Kidney glomerular epithelial cell (primary cell): Measurements from ENCODE around the gene CLIP2.
A peak's percentile ranks its signal among the peaks of the same experiment; 100 is the strongest.
"Not testable (repeated sequence)": the region's sequence is repeated elsewhere in the genome, so short reads cannot be mapped to it uniquely, and the experiment has no call there.

ENCODE experiments used
- DNase-seq: peaks from one replicate; lab custom pipeline; 2025; lab: John Stamatoyannopoulos, UW

Gene CLIP2

GRCh38 chr7:74332373-74333176, 43.4 kb downstream of the CLIP2 start:
- no peak for DNase-seq

- DNase-seq, result peak; percentile 36
These were observed 44.8 kb downstream of the CLIP2 start for GRCh38 chr7:74334030-74334429.

DNA sequence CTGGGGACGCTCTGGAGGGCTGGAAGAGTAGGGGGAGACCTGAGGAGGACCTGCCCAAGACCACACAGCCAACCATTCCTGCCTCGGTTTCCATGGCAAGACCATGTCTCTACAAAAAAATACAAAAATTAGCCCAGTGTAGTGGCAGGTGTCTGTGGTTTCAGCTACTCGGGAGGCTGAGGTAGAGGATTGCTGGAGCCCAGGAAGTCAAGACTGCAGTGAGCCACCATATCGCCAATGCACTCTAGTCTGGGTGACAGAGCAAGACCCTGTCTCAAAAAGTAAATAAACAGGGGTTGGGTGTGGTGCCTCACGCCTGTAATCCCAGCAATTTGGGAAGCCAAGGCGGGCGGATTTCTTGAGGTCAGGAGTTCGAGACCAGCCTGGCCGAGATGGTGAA, 48.7 kb downstream of the CLIP2 start:
- DNase-seq, result no peak

DNA sequence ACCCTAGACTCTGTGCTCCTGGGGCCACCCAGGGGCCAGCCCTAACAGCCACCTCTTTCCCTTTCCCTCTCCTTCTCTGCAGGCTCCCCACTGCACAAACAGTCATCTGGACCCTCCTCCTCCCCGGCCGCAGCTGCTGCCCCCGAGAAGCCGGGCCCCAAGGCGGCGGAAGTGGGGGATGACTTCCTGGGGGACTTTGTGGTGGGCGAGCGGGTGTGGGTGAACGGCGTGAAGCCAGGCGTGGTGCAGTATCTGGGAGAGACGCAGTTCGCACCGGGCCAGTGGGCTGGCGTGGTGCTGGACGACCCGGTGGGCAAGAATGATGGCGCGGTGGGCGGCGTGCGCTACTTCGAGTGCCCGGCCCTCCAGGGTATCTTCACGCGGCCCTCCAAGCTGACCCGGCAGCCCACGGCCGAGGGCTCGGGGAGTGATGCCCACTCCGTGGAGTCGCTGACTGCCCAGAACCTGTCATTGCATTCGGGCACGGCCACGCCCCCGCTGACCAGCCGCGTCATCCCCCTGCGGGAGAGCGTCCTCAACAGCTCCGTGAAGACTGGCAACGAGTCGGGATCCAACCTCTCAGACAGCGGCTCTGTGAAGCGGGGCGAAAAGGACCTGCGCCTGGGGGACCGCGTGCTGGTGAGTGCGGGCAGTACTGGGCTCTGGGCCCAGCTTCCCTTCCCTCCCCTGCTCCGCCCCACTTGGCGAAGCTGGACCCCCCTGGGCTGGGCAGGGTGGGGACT, 49.3 kb downstream of the CLIP2 start:
- no peak for DNase-seq

- DNase-seq, result not testable (repeated sequence)
These were observed 50.4 kb downstream of the CLIP2 start for GRCh38 chr7:74339648-74340047.

DNA sequence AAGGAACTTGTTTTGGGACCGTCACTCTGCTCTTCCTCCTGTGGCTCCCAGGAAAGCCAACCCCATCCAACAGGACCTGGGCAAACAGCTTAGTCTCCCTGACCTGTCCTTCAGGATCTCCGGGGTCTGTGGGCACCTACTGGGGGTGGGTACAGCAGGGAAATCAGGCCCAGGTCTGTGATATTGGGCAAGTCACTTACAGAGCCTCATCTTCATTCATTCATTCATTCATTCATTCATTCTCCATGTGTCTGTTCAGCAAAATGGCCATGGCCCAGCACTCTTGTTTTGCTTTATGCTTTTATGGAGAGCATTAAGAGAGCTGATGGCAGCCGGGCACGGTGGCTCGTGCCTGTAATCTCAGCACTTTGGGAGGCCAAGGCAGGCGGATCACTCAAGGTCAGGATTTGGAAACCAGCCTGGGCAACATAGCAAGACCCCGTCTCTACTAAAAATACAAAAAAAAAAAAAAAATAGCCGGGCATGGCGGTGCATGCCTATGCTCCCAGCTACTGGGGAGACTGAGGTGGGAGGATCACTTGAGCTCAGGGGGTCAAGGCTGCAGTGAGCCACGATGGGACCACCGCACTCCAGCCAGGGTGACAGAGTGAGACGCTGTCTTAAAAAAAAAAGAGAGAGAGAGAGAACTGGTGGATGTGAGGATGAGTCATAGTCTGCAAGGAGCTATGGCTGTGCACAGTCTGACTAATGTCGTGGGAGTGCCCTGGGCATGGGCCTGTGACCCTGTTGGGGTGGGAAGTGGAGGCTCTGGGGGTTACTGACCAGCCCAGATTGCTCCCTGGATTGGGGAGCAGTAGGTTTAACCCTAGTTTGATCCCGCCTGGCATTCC, 54.3 kb downstream of the CLIP2 start:
- peak; percentile 87 for DNase-seq

DNA sequence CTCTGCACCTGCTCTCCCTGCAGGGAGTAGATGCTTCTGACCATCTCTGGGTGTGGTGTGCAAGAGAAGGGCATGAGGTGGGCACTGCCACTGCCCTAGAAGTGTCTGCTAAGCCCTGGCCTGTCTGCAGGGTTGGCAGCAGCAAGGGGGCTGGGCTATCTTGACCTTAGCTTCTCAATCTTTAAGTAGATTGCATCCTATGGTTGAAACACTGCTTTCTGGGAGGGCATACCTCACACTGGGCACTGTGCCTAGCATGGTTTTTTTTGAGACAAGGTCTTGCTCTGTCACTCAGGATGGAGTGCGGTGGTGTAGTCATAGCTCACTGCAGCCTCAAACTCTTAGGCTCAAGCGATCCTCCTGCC, 54.9 kb downstream of the CLIP2 start:
- DNase-seq, result peak; percentile 18

DNA sequence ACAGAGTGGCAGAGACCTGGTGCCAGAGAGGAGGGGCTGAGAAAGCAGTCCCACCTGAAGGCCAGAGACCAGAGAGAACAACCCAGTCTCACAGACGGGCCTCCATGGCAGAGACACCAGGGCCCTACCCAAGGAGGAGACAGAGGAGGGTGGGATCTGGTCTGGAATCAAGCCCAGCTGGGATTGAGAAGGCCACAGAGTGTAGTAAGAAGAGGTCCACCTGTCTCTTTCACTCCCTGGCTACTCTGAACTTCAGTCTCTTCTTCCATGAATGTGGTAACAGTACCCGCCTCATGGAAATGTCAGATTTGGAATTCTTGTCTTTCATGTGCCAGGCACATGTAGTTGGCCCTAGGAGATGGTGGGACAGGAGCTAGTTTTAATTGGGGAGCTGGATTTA, 55.6 kb downstream of the CLIP2 start:
- no peak for DNase-seq

DNA sequence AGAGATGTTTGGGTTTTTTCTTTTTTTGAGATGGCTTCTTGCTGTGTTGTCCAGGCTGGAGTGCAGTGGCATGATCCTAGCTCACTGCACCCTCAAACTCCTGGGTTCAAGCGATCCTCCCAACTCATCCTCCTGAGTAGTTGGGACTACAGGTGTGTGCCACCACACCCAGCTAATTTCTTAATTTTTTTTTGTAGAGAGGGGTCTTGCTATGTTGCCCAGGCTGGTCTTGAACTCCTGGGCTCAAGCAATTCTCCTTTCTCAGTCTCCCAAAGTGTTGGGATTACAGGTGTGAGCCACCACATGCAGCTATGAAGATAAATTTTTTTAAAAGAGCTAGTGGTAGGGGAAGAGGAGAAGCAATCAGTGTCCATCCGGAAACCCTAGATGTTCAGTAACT, 56.8 kb downstream of the CLIP2 start:
- DNase-seq, result no peak

GRCh38 chr7:74349621-74350020, 60.4 kb downstream of the CLIP2 start:
- DNase-seq, result no peak

- no peak for DNase-seq
These were observed 61.5 kb downstream of the CLIP2 start for GRCh38 chr7:74350751-74351150.

- DNase-seq, result no peak
These were observed 62.6 kb downstream of the CLIP2 start for GRCh38 chr7:74351836-74352235.

- not testable (repeated sequence) for DNase-seq
These were observed 63.4 kb downstream of the CLIP2 start for GRCh38 chr7:74352551-74353138.

GRCh38 chr7:74354009-74354408, 64.8 kb downstream of the CLIP2 start:
- no peak for DNase-seq

- peak; percentile 57 for DNase-seq
These were observed 65.9 kb downstream of the CLIP2 start for GRCh38 chr7:74355091-74355490.

DNA sequence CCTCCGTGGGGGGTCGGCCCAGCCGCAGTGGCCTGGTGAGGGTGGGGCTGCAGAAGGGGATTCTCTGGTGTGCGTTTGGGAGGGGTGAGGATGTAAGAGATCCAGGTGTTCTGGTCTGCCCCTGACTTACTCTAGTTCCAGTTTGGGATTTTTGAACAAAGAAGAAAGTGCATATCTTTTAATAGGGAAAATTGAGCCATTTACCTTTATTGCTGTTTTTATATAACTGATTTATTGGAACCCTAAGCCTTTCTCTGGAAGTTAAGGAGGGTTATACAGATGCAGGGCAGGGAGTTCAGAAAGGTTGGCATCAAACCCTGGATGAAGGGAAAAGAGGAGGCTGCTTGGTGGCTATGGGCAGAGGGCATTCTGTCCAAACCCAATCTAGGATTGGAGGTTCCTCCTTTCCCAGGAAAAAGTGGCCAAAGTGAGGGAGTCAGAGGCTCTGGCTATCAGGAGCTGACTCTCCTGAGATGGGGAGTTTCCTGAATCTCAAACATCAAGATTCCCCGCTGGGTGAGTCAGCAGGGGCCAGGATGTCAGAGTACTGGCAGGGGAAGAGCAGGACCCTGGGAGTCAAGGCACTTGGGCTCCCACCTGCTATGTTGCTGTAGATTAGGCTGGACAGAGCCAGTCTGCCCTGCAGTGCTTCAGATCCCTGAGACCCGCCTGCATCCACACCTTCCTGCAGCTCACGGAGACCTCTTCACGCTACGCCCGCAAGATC, 67.5 kb downstream of the CLIP2 start:
- no peak for DNase-seq

- DNase-seq, result no peak
These were observed 70.8 kb downstream of the CLIP2 start for GRCh38 chr7:74360008-74360407.

- DNase-seq, result no peak
These were observed 73.1 kb downstream of the CLIP2 start for GRCh38 chr7:74362266-74362665.

DNA sequence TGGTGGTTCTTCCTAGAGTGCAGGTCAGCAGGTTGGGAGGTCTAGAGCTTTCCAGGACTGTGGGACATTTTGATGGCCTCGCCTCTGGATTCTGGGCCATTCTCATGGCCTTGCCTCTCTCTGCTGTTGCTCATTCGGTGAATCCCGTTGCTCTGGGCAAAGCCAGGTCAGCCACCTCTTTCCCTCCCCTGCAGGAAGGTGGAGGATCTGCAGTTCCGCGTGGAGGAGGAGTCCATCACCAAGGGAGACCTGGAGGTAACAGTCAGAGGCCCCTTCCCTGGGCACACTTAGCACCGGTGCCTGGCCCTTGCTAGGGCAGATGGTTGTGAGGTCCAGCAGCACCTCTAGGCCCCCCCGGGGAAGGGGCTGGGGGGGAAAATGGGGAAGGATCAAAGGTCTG, 74.9 kb downstream of the CLIP2 start:
- DNase-seq, result no peak

DNA sequence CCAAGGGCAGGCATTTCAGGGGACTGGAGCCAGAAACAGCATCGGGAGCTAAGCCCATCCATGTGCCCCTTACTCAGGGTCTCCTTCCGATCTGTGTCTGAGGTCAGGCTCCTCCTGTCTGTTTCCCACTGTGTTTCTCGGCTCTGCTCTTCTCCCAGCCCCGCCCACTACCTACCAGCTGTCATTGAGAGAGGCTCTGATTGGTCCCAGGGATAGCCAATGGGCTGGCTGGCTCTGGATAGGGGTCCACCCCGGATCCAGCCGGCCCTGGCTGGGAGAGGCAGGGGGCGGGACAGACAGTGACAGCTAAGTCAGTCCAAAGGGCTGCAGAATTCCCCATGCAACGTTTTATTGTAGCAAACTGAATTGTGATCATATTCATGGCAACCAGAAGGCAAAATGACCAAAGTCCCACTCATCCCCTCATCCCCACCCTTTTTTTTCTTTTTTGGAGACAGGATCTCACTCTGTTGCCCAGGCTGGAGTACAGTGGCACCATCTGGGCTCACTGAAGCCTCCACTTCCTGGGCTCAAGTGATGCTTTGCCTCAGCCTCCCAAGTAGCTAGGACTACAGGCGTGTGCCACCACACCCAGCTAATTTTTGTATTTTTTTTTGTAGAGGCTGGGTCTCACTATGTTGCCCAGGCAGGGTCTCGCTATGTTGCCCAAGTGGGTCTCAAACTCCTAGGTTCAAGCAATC, 76.3 kb downstream of the CLIP2 start:
- DNase-seq, result no peak
